GM11168 (cell line): ENCODE measurements around the gene SLC1A1.
"Not testable (repeated sequence)": the region's sequence is repeated elsewhere in the genome, so short reads cannot be mapped to it uniquely, and the experiment has no call there.

Source experiments
- in situ Hi-C: fragments of 300-500 bp; cut with MboI; formaldehyde crosslinking; loops from one replicate; pipeline ENCODE4 v1.12.0; 2022; ENCODE audit warnings: low sequenced_read_pairs; ENCODE audit not compliant: unreplicated experiment

SLC1A1 gene

DNA sequence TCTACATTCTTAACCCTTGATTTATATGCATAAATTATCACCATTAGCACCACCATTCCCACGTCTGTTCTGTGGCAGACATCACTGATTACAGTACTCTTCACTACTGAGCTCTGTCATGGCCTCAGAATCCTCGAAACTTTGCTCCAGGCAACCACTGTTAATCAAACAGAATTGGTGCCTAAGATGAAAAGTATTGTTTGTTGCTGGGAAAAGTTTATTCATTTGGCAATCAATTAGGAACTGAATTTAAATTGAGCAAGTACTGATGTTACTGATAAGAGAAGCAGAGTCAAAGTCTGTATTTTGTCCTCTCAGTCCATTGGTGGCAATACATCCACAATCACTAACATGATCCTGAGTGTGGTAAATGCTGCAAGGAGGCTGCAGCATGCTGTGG, 12.8 kb downstream of the SLC1A1 start:
- in situ Hi-C loops, result no loop called here

GRCh38 chr9:4504250-4504649, 14.0 kb downstream of the SLC1A1 start:
- in situ Hi-C loops, result no loop called here

- in situ Hi-C loops, result no loop called here
Measured at GRCh38 chr9:4506490-4506889, 16.2 kb downstream of the SLC1A1 start.

GRCh38 chr9:4507306-4508130, 17.2 kb downstream of the SLC1A1 start:
- in situ Hi-C loops, result no loop called here

DNA sequence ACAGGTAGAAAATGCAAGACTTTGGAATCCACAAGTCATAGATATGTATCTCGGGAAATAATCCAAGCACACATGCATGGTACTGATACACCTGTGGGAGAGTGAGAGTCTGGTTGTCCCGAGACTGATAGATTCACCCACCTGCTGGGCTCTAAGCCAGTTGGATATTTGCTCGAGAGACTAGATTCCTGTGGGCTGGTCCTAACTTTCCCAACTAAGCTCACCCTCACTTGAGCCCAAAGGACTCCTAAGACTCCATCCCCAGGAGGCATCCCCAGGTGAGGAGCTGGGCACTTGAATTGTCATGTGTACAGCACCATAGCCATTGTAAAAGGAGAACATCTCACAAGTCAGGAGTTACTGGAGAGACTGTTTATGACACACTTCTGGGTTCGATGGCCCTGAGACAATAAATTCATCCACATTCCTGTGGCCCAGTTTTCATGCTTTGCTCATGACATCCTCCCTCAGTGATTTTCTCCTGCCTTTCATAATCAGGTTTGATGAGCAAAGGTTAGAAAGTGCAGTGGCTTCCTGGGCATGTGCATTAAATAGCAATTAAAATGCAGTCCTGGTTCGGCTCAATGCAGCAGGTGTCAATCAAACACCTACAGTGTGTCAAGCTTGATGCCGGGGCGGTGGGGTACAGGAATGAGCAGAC, 18.1 kb downstream of the SLC1A1 start:
- in situ Hi-C loops, result no loop called here

- in situ Hi-C loops, result no loop called here
Measured at GRCh38 chr9:4508907-4509589, 18.8 kb downstream of the SLC1A1 start.

DNA sequence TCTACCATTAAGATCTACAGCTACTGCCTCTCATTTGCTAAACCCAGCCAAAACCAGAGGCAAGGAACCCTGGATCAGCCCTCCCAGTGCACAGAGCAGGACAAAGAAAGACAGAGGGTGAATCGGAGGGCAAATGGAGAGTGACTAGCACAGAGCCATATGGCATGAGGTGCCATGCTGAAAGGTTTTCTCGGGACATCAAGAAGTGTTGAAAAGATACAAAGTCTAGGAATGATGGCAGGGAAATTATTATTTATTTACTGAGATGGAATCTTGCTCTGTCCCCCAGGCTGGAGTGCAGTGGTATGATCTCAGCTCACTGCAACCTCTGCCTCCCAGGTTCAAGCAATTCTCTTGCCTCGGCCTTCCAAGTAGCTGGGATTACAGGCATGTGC, 19.3 kb downstream of the SLC1A1 start:
- in situ Hi-C loops, result no loop called here

- in situ Hi-C loops, result no loop called here
Measured at GRCh38 chr9:4510546-4511322, 20.5 kb downstream of the SLC1A1 start.

DNA sequence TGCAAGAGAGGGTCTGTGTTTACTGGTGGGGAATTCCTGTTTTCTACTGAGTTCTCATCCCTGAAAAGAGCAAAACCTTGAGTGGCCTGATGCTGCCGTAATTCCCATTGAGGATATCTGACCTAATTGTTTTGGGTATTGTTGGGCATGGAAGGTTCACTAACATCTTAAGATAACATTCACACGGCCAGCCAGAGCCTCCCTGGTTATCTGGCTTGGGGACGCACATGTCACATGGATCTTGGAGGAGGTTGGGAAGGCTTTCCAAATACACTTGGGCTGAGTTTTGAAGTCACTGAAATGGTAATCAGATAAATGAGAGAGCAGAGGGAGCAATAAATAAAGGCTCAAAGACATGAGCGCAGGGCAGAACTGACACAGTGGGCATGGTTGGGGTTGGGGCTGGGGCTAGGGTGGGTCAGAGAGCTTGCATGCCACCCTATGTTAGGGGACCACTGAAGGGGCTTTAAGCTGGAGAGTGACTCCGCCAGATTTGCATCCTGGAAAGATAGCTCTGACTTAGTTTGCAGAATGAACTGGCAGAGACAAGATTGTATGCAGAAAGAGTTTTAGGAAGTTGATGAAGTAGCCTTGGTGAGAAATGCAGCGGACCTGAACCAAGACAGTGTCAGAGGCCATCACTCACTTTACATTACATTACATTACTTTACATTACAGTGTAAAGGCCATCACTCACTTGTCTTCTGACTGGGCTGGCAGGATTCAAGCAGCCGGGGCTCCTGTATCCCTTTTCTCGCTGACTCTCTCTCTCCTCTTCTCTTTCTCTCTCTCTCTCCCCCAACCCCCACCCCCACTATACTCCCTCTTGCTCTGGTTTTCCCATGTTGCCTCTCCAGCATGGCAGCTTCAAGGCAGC, 24.2 kb downstream of the SLC1A1 start:
- in situ Hi-C loops, result no loop called here

- in situ Hi-C loops, result no loop called here
Measured at GRCh38 chr9:4515958-4516375, 25.7 kb downstream of the SLC1A1 start.

DNA sequence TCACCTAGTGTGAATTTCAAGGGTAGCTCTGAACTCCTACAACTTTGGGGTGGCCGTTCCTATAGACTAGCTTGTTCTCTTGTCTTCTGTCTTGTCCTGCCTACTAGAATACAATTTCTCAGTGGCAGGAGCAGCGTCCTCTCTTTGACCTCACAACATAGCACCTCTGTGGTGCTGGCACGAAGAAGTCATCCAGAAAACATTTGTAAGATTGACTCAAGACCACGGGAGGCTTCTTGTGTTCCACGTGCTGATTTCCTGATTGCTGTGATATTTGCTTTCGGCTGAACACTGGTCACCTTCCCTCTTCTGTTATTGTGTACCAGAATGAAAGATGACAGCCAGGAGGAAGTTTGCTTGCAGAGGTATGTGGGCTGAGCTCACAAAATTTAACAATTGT, 27.0 kb downstream of the SLC1A1 start:
- in situ Hi-C loops, result no loop called here

DNA sequence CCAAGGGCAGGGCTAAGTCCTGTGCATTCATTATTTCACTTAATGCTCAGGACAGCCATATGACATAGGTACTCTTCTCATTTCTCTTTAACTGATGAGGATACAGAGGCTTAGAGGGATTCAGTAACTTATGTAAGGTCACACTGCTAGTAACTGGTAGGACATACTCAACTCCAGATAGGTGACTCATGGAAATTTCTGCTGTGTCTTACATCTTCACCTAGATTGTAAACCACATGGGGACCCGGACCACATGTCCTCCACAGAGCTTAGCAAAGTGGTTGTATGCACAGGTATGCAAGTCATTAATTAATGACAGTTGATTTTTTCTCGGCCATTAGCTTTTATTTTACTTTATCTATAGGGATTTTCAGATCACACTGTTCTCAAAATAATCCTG, 29.3 kb downstream of the SLC1A1 start:
- in situ Hi-C loops, result no loop called here

DNA sequence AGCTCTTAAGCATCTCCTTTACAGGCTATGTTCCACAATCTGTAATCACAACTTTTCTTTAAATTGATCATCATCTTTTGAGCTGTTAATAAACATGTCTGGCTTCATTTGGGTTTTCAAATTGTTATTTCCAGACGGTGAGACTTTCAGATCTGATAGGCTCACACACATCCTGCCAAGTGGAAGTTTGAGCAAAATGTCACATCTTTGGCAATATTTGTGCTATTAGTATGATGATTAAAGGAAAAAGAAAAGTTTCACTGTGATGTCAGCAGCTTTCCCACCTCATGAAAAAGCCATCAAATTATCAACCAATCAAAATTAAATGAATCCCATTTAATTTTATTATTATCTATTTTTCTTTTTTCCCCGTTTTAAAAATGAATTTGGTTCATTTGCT, 29.8 kb downstream of the SLC1A1 start:
- in situ Hi-C loops, result no loop called here

DNA sequence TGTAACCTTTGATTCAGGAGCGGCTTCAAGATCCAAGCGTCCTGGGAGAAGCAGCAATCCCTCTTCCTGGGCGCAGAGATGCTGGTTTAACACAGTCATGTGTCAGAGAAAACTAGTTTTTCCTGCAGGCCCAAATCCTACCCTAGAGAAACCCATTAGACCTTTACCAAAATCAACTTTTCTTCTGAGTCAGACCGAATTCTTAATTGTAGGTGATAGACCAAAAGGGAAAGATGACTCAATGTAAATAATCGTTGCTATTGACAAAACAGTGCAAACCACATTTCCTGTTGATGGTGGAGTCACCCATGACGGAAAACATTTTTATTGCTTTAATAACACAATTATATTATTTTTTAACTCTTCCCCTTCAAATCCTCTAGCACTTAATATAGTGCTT, 40.1 kb downstream of the SLC1A1 start:
- in situ Hi-C loops, result no loop called here

DNA sequence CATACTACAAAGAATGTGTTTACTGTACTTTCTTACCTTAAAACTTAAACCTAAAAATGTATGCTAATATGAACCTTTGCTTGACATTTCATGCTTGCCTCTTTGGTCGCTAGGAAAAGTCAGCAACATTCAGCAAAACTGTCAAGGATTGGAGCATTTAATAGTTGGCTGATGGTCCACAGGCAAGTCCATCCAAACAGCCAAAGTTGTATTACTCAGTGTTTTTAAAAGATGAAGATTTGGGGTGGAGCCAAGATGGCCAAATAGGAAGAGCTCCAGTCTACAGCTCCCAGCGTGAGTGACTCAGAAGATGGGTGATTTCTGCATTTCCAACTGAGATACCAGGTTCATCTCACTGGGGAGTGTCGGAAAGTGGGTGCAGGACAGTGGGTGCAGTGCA, 40.6 kb downstream of the SLC1A1 start:
- in situ Hi-C loops, result not testable (repeated sequence)

GRCh38 chr9:4531355-4531754, 41.1 kb downstream of the SLC1A1 start:
- in situ Hi-C loops, result not testable (repeated sequence)

GRCh38 chr9:4533881-4534280, 43.6 kb downstream of the SLC1A1 start:
- in situ Hi-C loops, result not testable (repeated sequence)

- in situ Hi-C loops, result not testable (repeated sequence)
Measured at GRCh38 chr9:4536196-4536595, 45.9 kb downstream of the SLC1A1 start.

DNA sequence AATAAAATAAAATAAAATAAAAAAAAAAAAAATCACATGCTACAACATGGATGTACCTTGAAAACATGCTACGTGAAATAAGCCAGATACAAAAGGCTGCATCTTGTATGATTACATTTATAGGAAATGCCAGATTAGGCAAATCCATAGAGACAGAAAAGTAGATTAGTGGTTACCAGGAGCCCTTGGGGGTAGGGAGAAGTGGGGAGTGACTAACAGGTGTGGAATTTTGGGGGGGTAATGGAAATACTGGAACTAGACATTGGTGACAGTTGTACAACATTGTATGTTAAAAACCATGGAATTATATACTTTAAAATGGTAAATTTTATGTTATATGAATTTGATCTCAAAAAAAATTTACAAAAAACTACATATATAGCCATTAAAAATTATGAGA, 47.3 kb downstream of the SLC1A1 start:
- in situ Hi-C loops, result no loop called here

DNA sequence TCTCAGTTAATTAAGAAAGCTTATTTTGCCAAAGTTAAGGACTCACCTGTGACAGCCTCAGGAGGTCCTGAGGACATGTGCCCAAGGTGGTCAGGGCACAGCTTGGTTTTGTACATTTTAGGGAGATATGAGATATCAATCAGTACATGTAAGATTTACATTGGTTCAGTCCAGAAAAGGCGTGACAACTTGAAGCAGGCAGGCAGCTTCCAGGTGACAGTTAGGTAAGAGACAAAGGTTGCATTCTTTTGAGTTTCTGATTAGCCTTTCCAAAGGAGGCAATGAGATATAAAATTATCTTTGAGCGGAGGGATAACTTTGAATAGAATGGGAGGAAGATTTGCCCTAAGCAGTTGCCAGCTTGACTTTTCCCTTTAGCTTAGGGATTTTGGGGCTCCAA, 47.8 kb downstream of the SLC1A1 start:
- in situ Hi-C loops, result no loop called here
